Measurements from ENCODE around the gene GANAB. TPM values are rescaled to one million over a fixed set of nuclear protein-coding genes. Genes with fewer than 3 reads are reported as not detected.

The GANAB gene
- total RNA-seq, 4 donors from 2014 or later, result 77.7 to 129 (median 111) TPM

DNA sequence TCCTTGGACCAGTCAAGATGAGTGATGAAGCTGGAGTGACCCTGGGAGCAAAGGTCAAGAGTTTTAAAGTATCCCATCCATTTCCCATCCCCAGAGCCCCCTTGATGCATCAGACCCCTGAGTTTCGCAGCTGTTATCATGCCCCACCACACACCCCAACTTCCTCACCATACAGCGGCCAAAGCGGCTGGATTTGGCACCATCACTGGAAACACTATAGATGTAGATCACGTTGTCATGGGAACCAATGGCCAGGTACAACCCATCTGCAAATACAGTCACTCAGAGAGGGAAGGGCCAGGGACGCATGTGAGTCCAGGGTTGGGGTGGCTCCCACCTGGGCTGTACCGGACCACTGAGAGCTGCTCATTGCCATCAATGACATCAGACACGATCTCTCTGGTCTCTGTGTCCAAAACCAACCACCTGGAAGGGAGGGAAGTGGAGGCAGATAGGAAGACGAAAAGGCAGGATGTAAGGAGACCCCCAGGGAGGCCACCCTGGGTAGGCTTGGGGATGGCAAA lies 42.6 kb downstream of the GANAB start:
- WGBS, result 94% methylated on average over 8 of the region's 8 CpGs
- DNase-seq (ENCODE audit: extremely low spot score), result no peak
- Histone ChIP-seq H3K36me3 (peaks cover 13 to 50% (median 45%) of the 10 kb centered on the region in 4 donors), H3K27me3 (no peaks in the 10 kb centered on the region), H3K9me3 (no peaks in the 10 kb centered on the region), H3K4me3 (no peak overlapping the region), H3K4me1 (peaks cover 27 to 62% (median 39%) of the 10 kb centered on the region in 4 donors), H3K27ac (replicated peaks in 1 of 4) (peak overlapping the region in 2 of 4 donors; percentile 98 to 99)
- intact Hi-C loops (cut with DNase I), result no loop called here
- TF ChIP-seq POLR2AphosphoS5 (IDR thresholded peaks at IDR 0.05), result no peak
- TF ChIP-seq, protein P1, sequence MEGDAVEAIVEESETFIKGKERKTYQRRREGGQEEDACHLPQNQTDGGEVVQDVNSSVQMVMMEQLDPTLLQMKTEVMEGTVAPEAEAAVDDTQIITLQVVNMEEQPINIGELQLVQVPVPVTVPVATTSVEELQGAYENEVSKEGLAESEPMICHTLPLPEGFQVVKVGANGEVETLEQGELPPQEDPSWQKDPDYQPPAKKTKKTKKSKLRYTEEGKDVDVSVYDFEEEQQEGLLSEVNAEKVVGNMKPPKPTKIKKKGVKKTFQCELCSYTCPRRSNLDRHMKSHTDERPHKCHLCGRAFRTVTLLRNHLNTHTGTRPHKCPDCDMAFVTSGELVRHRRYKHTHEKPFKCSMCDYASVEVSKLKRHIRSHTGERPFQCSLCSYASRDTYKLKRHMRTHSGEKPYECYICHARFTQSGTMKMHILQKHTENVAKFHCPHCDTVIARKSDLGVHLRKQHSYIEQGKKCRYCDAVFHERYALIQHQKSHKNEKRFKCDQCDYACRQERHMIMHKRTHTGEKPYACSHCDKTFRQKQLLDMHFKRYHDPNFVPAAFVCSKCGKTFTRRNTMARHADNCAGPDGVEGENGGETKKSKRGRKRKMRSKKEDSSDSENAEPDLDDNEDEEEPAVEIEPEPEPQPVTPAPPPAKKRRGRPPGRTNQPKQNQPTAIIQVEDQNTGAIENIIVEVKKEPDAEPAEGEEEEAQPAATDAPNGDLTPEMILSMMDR (IDR thresholded peaks at IDR 0.05), result no peak
- TF ChIP-seq EP300 (IDR thresholded peaks at IDR 0.05), result no peak
- no peak for TF ChIP-seq POLR2A (IDR thresholded peaks at IDR 0.05; ENCODE audit: low read depth)

DNA sequence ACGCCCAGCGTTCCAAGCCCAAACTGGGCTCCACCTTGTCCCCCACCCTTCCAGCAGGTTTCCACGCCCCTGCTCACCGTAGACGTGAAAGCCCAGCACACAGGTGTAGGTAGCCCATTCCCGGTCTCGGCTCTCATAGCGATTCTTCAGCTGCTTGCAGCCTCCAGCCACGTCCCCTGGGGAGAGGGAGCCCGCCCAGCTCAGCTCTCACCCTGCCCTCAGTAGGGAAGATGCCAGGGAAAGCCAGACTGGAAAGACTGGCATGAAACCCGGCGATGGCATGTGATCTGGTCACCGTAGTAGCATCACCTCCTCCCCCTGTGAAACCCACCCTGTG lies 43.4 kb downstream of the GANAB start:
- Histone ChIP-seq H3K27me3 (no peaks in the 10 kb centered on the region), H3K9me3 (no peaks in the 10 kb centered on the region), H3K4me1 (peaks cover 33 to 62% (median 42%) of the 10 kb centered on the region in 4 donors), H3K4me3 (peak overlapping the region; percentile 67 to 100 (median 94)), H3K27ac (replicated peaks in 1 of 4) (peak overlapping the region; percentile 90 to 99 (median 98)), H3K36me3 (peaks cover 18 to 48% (median 43%) of the 10 kb centered on the region in 4 donors)
- TF ChIP-seq POLR2A (IDR thresholded peaks at IDR 0.05; ENCODE audit: low read depth) (no peak), POLR2AphosphoS5 (IDR thresholded peaks at IDR 0.05) (no peak), EP300 (IDR thresholded peaks at IDR 0.05) (no peak)
- TF ChIP-seq, protein P1 (IDR thresholded peaks at IDR 0.05), result no peak
- no peak for DNase-seq (ENCODE audit: extremely low spot score)
- intact Hi-C loops (cut with DNase I), result no loop called here
- 47% methylated on average over 13 of the region's 13 CpGs for WGBS

DNA sequence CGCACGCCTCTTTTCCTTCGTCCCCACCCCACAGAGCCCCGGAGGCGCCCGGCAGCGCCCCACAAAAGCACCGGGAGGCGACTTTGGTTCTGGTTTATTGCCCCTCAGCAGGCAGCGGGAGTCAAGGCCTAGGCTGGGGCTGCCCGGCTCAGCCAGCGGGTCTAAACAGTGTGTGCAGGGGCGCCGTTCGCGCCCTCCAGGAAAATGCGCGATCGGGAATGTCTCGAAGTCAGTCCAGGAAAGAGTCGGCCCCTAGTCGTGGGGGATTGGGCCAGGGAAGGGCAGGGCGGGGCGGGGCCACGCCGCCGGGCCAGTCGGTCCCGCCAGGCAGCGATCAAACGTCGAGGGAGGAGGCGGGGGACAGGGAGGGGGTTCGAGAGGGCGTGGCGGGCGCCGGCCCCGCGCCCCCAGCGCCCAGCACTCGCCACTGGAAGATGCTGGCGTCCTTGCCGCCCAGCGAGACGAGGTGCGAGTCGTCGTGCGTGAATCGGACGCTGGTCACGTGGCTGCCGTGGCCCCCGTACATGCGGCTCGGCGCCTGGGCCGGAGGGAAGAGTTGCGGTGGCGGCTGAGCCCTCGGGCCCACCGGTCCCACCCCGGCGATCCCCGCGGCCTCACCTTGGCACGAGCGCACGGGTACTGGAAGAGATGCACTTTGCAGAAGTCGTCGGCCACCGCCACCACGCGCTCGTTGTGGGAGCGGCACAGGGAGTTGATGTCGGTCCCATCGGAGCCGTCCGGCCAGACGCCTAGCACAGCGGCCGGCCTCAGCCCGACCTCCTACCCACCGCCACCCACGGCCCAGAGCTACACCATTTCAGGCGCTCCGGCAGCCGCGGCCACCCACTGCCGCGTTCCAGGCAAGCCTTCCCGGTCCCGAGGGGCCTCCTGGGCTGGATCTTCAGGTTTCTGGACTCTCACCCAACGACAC lies 44.0 kb downstream of the GANAB start:
- no peak for DNase-seq (ENCODE audit: extremely low spot score)
- 11% methylated on average over 91 of the region's 96 CpGs for WGBS
- Histone ChIP-seq H3K4me1 (peaks cover 33 to 63% (median 42%) of the 10 kb centered on the region in 4 donors), H3K9me3 (no peaks in the 10 kb centered on the region), H3K4me3 (peak overlapping the region; percentile 67 to 100 (median 94)), H3K36me3 (peaks cover 25 to 48% (median 43%) of the 10 kb centered on the region in 4 donors), H3K27ac (replicated peaks in 1 of 4) (peak overlapping the region; percentile 90 to 99 (median 98)), H3K27me3 (no peaks in the 10 kb centered on the region)
- intact Hi-C loops (cut with DNase I), result no loop called here
- no peak for TF ChIP-seq POLR2A (IDR thresholded peaks at IDR 0.05; ENCODE audit: low read depth)
- TF ChIP-seq POLR2AphosphoS5 (IDR thresholded peaks at IDR 0.05), result peak; percentile 45 to 49
- TF ChIP-seq, protein P1 (IDR thresholded peaks at IDR 0.05), result peak in 2 of 3 experiments; percentile 24 to 32
- TF ChIP-seq EP300 (IDR thresholded peaks at IDR 0.05), result no peak

DNA sequence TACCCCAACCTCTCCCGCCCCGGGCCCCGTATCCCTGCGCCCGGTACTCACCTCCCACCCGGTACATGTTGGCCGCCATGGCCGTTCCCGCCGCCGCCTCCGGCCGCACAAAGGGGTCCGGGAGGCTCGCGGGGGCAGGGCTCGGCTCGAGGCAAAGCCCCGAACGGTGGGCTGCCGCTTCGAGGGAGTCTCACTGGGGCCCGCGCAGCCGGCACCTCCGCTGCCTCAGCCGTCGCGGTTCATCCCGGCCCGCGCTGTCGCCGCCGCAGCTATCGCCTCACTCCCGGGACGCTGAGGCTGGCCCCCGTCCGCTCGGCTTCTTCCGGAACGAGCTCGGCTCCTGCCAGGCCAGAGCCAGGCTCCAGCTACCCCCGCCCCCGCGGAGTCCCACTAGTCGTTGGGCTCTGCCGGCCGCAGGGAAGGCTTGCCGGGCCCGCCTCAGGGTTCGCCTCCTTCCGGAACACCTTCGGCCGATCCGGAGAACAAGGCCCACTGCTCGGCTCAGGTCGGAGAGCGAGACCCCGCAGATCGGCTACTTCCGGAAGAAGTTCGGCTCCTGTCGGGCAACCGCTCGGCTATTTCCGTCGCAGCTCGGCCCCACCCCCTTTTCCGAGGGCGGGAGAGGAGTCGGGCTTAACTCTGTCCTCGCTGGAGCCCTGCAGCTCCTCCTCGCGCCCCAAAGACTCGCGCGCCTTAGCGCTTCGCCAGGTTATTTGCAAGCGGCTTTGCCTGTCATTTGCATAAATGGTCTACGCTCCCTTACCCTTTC lies 44.9 kb downstream of the GANAB start, which contains the start of gene MTA2:
TSS of gene MTA2 (minus strand) at position 494 of the 769 bp plus-strand sequence. CDS start at position 79, 415 bp downstream.
- H3K27ac ChIP-seq (replicated peaks in 1 of 4), result peak within 1 kb of the TSS; percentile 90 to 99 (median 98)
- H3K4me1 ChIP-seq, result peaks cover 33 to 66% (median 42%) of the 10 kb centered on the region in 4 donors
- WGBS, result 0% methylated on average over 30 of the region's 83 CpGs
- H3K36me3 ChIP-seq, result peaks cover 32 to 48% (median 47%) of the 10 kb centered on the region in 4 donors
- intact Hi-C loops (cut with DNase I), result no loop called here
- H3K4me3 ChIP-seq, result peak within 1 kb of the TSS; percentile 67 to 100 (median 94)
- peak; percentile 99 for DNase-seq (ENCODE audit: extremely low spot score)
- H3K9me3 ChIP-seq, result no peaks in the 10 kb centered on the region
- TF ChIP-seq EP300 (IDR thresholded peaks at IDR 0.05) (no peak), POLR2A (IDR thresholded peaks at IDR 0.05; ENCODE audit: low read depth) (peak; percentile 16), POLR2AphosphoS5 (IDR thresholded peaks at IDR 0.05) (peak; percentile 80 to 84)
- TF ChIP-seq, protein P1 (IDR thresholded peaks at IDR 0.05), result no peak
- no peaks in the 10 kb centered on the region for H3K27me3 ChIP-seq
